D721Med (cell line): Measurements from ENCODE around the gene FOXP1.

Experiments
- DNase-seq: peaks from one replicate; pipeline ENCODE4 v3.0.0; 2011; ENCODE audit warnings: low spot score; ENCODE audit not compliant: insufficient read length
- FAIRE-seq: peaks from 2 replicates; lab custom pipeline; 2011; peaks lifted over from hg19 to GRCh38; lab: Jason Lieb, UNC
- CTCF ChIP-seq: IDR thresholded peaks from 2 replicates; pipeline ENCODE4 v1.5.1; 2012; ENCODE audit warnings: mild to moderate bottlenecking, control low read depth; ENCODE audit not compliant: insufficient read depth; ENCODE audit errors: missing control alignments

FOXP1 gene

GRCh38 chr3:71484047-71484446 is 99.5 kb downstream of the FOXP1 start:
- no peak for TF ChIP-seq CTCF
- DNase-seq (no peak), FAIRE-seq (no peak)

- no peak for TF ChIP-seq CTCF
These were observed 100.8 kb downstream of the FOXP1 start for GRCh38 chr3:71482771-71483170.

GRCh38 chr3:71478568-71478967 is 105.0 kb downstream of the FOXP1 start:
- TF ChIP-seq CTCF, result no peak
- FAIRE-seq (no peak), DNase-seq (no peak)

More at GRCh38 chr3:71482771-71483170, 100.8 kb downstream of the FOXP1 start:
- FAIRE-seq (no peak), DNase-seq (no peak)

GRCh38 chr3:71476950-71477349 is 106.6 kb downstream of the FOXP1 start:
- no peak for DNase-seq
- no peak for FAIRE-seq
- no peak for TF ChIP-seq CTCF

GRCh38 chr3:71469138-71469435 is 114.4 kb downstream of the FOXP1 start:
- no peak for TF ChIP-seq CTCF
- FAIRE-seq, result no peak
- no peak for DNase-seq

- FAIRE-seq, result no peak
- no peak for TF ChIP-seq CTCF
- no peak for DNase-seq
These were observed 115.0 kb downstream of the FOXP1 start for GRCh38 chr3:71468311-71469137.

- FAIRE-seq (no peak), DNase-seq (no peak)
- no peak for TF ChIP-seq CTCF
These were observed 117.0 kb downstream of the FOXP1 start for GRCh38 chr3:71466483-71466882.
